HUES6 (cell line): Measurements from ENCODE around the gene C2CD3.
"Not testable (repeated sequence)": the region's sequence is repeated elsewhere in the genome, so short reads cannot be mapped to it uniquely, and the experiment has no call there.

Experiments used
- H3K27ac ChIP-seq: 2 replicates; pipeline ENCODE4 v1.7.0; 2013; ENCODE audit warnings: low read depth, mild to moderate bottlenecking, low read length, inconsistent platforms
- H3K27me3 ChIP-seq: 2 replicates; pipeline ENCODE4 v1.6.1; 2013; ENCODE audit warnings: low read length; ENCODE audit not compliant: control insufficient read depth, insufficient read depth
- H3K36me3 ChIP-seq: 2 replicates; pipeline ENCODE4 v1.6.1; 2013; ENCODE audit warnings: low read length; ENCODE audit not compliant: control insufficient read depth, insufficient read depth
- H3K4me1 ChIP-seq: 2 replicates; pipeline ENCODE4 v1.6.1; 2013; ENCODE audit warnings: low read length; ENCODE audit not compliant: control insufficient read depth, insufficient read depth
- H3K4me3 ChIP-seq: 2 replicates; pipeline ENCODE4 v1.5.1; 2013; ENCODE audit warnings: low read depth, low read length
- H3K9ac ChIP-seq: one replicate; pipeline ENCODE4 v1.6.1; 2013; ENCODE audit warnings: mild to moderate bottlenecking, low read length
- H3K9me3 ChIP-seq: 2 replicates; pipeline ENCODE4 v1.6.1; 2013; ENCODE audit warnings: low read depth, low read length; ENCODE audit not compliant: control insufficient read depth, insufficient read depth

The C2CD3 gene

DNA sequence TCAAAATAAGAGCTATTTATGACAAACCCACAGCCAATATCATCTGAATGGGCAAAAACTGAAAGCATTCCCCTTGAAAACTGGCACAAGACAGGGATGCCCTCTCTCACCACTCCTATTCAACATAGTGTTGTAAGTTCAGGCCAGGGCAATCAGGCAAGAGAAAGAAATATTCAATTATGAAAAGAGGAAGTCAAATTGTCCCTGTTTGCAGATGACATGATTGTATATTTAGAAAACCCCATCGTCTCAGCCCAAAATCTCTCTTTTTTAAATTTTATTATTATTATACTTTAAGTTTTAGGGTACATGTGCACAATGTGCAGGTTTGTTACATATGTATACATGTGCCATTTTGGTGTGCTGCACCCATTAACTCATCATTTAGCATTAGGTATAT lies 107.2 kb downstream of the C2CD3 start:
- not testable (repeated sequence) for H3K9me3 ChIP-seq, H3K9ac ChIP-seq, H3K4me3 ChIP-seq, H3K4me1 ChIP-seq, H3K27me3 ChIP-seq, H3K27ac ChIP-seq, H3K36me3 ChIP-seq

DNA sequence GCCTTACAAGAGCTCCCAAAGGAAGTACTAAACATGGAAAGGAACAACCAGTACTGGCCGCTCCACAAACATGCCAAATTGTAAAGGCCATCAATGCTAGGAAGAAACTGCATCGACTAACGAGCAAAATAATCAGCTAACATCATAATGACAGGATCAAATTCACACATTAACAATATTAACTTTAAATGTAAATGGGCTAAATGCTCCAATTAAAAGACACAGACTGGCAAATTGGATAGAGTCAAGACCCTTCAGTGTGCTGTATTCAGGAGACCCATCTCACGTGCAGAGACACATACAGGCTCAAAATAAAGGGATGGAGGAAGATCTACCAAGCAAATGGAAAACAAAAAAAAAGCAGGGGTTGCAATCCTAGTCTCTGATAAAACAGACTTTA lies 109.2 kb downstream of the C2CD3 start:
- not testable (repeated sequence) for H3K27ac ChIP-seq, H3K9me3 ChIP-seq, H3K36me3 ChIP-seq, H3K27me3 ChIP-seq, H3K9ac ChIP-seq, H3K4me1 ChIP-seq, H3K4me3 ChIP-seq

DNA sequence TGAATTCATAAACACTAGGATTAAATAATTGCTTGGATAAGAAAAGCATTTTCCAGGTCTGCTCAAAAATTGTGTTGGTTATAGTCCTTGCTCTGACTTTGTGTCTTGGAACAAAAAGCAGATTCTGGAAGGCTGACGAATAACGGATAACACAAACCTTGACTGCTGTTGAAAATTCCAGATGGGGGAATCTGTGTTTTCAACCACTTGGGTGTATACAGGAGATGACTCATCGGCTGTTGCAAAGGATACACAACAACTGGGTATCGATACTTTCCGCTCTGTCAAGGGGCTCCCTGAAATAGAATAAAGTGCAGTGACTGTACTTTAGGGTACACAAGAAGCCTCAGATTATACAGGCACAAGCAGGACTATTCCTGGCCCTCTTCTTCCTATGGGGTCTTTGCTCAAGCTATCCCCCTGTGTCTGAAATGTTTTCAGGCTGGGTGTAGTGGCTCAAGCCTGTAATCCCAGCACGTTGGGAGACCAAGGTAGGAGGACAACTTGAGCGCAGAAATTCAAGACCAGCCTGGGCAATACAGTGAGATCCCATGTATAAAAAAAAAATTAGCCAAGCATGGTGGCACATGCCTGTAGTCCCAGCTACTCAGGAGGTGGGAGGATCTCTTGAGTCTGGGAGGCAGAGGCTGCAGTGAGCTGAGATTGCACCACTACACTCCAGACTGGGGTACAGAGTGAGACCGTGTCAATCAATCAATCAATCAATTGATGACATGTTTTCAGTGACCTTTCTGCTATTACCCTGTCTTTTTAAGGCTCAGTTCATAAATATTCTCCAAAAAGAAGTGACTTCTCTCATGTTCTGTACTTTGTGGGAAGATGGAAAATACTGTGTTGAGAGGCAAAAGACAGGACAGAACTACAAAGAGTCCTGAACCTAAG lies 113.3 kb downstream of the C2CD3 start:
- Histone ChIP-seq H3K27me3 (no peaks in the 10 kb centered on the region), H3K36me3 (no peaks in the 10 kb centered on the region), H3K9ac (no peak overlapping the region), H3K4me3 (no peak overlapping the region), H3K9me3 (no peaks in the 10 kb centered on the region), H3K4me1 (peaks cover 3% of the 10 kb centered on the region; the same call in 1 of the 2 replicates), H3K27ac (no peak overlapping the region)

DNA sequence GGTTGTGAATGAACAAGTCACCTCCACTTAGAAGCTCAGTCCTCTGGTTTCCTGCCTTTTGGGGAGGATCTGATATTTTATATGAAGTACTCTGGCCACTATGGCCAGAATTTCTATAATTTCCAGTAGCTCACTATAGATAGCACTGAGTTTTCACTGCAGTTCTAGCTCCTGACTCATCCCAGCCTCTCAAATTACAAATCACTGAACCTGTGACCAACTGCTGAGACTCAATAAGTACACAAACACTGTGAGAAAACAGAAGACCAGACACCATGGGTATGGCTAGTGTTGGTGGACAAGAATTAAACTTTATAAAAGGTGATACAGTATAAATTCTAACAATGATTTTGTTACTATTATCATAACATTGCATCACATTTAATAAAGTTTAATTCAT lies 114.9 kb downstream of the C2CD3 start:
- Histone ChIP-seq H3K4me3 (no peak overlapping the region), H3K9me3 (no peaks in the 10 kb centered on the region), H3K27me3 (no peaks in the 10 kb centered on the region), H3K27ac (no peak overlapping the region), H3K36me3 (no peaks in the 10 kb centered on the region), H3K9ac (no peak overlapping the region), H3K4me1 (peaks cover 3% of the 10 kb centered on the region; the same call in 1 of the 2 replicates)

DNA sequence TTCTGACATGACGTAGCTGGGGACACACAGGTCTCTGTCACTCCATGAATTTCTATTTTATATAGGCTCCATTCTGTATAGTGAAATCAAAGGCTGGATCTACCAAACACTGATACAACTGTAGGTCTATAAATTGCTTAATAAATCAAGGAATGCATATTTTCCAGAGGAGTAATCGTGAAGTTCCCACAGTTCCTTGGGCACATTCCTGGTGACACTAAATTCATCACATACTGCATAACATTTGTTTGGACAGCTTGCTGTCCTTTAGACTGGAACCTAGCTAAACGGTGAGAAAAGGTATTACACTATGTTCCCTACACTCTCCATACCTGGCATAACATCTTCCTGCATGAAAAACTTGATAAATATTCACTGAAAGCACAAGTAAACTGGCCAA lies 120.3 kb downstream of the C2CD3 start:
- H3K27ac ChIP-seq, result no peak overlapping the region
- H3K4me3 ChIP-seq, result no peak overlapping the region
- H3K9ac ChIP-seq, result no peak overlapping the region
- no peaks in the 10 kb centered on the region for H3K4me1 ChIP-seq
- no peaks in the 10 kb centered on the region for H3K27me3 ChIP-seq
- no peaks in the 10 kb centered on the region for H3K9me3 ChIP-seq
- H3K36me3 ChIP-seq, result 0 out of 2 replicates have a peak, but pooled peaks cover 3% of the 10 kb centered on the region

DNA sequence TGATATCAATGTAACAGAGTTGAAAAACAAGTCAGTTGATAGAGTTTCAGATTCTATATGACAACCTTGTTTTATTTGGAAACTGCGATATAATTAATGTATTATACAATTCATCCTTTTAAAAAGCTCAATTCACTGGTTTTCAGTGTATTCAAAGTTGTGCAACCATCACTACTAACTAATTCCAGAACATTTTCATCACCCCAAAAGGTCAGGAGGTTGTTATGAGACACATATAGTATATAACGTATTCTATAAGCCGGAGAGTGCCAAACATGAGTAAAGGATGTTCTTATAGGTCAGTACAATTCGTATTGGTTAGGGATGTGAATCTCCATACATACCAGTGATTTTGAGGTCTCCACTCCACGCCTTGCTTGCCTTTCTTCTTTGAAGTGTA lies 121.8 kb downstream of the C2CD3 start:
- H3K4me3 ChIP-seq, result no peak overlapping the region
- no peak overlapping the region for H3K9ac ChIP-seq
- no peaks in the 10 kb centered on the region for H3K27me3 ChIP-seq
- H3K36me3 ChIP-seq, result 0 out of 2 replicates have a peak, but pooled peaks cover 3% of the 10 kb centered on the region
- no peaks in the 10 kb centered on the region for H3K9me3 ChIP-seq
- H3K4me1 ChIP-seq, result no peaks in the 10 kb centered on the region; the same call in 1 of the 2 replicates
- H3K27ac ChIP-seq, result no peak overlapping the region

DNA sequence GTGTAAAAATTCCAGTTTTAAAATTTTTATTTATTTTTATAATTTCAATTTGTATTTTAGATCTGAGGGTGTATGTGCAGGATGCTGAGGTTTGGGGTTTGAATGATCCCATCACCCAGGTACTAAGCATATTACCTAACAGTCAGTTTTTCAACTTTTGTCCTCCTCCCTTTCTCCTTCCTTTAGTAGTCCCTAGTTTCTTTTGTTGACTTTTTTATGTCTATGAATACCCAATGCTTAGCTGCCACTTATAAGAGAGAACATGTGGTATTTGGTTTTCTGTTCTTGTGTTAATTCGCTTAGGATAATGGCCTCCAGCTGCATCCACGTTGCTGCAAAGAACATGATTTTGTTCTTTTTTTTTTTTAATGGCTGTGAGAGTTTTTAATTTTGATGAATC lies 126.3 kb downstream of the C2CD3 start:
- no peak overlapping the region for H3K9ac ChIP-seq
- no peak overlapping the region for H3K4me3 ChIP-seq
- H3K36me3 ChIP-seq, result peaks cover 10% of the 10 kb centered on the region; the same call in 1 of the 2 replicates
- no peak overlapping the region for H3K27ac ChIP-seq
- no peaks in the 10 kb centered on the region for H3K27me3 ChIP-seq
- no peaks in the 10 kb centered on the region; the same call in 1 of the 2 replicates for H3K4me1 ChIP-seq
- H3K9me3 ChIP-seq, result no peaks in the 10 kb centered on the region

DNA sequence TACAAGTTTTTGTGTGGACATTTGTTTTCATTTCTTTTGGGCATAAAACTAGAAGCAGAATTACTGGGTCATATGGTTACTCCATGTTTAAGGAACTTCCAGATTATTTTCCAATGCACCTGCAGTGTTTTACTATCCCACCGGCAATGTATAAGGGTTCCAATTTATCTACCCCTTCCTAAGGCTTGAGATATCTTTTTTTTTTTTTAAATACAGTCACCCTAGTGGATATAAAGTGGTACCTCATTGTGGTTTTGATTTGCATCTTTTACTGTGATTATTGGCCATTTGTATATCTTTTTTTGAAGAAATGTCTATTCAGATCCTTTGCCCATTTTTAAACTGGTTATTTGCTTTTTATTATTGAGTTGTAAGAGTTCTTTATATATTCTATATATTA lies 127.4 kb downstream of the C2CD3 start:
- H3K36me3 ChIP-seq, result peaks cover 14% of the 10 kb centered on the region
- H3K4me3 ChIP-seq, result no peak overlapping the region
- no peak overlapping the region for H3K27ac ChIP-seq
- H3K9ac ChIP-seq, result no peak overlapping the region
- H3K4me1 ChIP-seq, result no peaks in the 10 kb centered on the region; the same call in 1 of the 2 replicates
- H3K27me3 ChIP-seq, result no peaks in the 10 kb centered on the region
- no peaks in the 10 kb centered on the region for H3K9me3 ChIP-seq

DNA sequence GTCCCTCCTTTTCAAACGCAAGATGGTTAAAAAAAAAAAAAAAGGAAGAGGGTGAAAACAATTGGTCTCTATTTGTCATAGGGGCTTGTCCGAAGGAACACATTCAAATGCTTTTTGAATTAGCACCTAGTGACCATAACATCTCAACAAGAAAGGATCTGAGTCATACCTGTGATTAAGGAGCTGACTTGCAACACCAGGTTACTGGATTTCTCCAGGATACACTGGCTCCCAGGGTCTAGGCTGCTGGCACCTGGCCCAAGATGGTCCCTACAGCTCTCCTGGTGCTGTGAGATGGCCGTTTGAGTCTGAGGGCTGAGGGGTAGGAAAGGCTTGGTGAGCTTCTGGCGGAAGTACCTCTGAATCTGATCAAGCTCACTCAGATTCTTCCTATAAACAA lies 133.5 kb downstream of the C2CD3 start:
- no peak overlapping the region for H3K9ac ChIP-seq
- no peak overlapping the region for H3K27ac ChIP-seq
- H3K36me3 ChIP-seq, result peaks cover 42% of the 10 kb centered on the region
- H3K27me3 ChIP-seq, result no peaks in the 10 kb centered on the region
- no peak overlapping the region for H3K4me3 ChIP-seq
- no peaks in the 10 kb centered on the region for H3K9me3 ChIP-seq
- H3K4me1 ChIP-seq, result no peaks in the 10 kb centered on the region

DNA sequence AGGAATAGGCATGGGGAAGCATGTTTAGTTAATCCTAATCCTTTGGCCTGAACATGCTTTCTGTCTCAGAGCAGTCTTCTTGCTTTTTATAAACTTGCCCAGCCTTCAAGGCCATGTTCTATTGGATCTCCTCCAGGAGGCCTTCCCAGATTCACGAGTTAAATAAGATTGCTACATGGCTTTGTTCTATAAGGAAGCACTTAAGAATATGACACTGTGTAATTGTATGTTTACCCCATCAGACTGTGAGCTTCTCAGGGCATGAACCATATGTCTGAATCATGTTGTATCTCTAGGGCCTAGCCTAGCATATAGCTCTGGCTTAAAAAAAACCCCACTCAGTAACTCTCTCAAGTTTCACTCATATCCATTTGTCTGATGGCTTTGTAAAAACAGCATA lies 135.5 kb downstream of the C2CD3 start:
- H3K9me3 ChIP-seq, result no peaks in the 10 kb centered on the region
- no peak overlapping the region for H3K27ac ChIP-seq
- H3K36me3 ChIP-seq, result peaks cover 35% of the 10 kb centered on the region
- no peaks in the 10 kb centered on the region for H3K4me1 ChIP-seq
- no peak overlapping the region for H3K4me3 ChIP-seq
- H3K27me3 ChIP-seq, result no peaks in the 10 kb centered on the region
- no peak overlapping the region for H3K9ac ChIP-seq

DNA sequence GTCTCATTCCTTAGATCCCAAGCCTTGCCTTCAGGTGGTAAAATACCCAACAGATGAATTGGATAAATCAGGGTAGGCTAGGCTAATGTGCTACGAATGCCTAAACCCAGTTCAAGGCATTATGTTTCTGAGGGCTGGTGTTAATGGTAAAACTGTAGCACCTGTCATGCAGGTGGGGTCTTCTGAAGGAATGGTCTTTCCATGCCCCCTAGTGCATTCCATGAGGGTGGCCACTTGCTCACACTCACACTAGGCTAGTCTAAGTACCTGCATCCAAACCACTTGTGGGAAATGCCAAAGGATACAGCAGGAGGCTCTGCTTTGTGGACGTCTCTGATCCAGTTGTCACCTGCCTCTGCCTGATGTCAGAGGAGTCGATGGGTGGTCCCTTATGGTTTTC lies 137.8 kb downstream of the C2CD3 start:
- Histone ChIP-seq H3K27me3 (no peaks in the 10 kb centered on the region), H3K9me3 (no peaks in the 10 kb centered on the region), H3K36me3 (peaks cover 27% of the 10 kb centered on the region), H3K9ac (no peak overlapping the region), H3K4me1 (no peaks in the 10 kb centered on the region), H3K27ac (no peak overlapping the region), H3K4me3 (no peak overlapping the region)
